Stimulated activated CD4-positive, alpha-beta T cell treated with anti-CD3 and anti-CD28 coated beads, Interleukin-4, amount 100 ng/mL, for 1 hour (primary cell): Measurements from ENCODE around the gene TRDMT1.
A peak's percentile ranks its signal among the peaks of the same experiment; 100 is the strongest.

Source experiments
- DNase-seq: peaks from one replicate; pipeline ENCODE4 v3.0.0-alpha.2; 2020

The TRDMT1 gene

GRCh38 chr10:17200912-17201793, at the start of gene TRDMT1:
TSS of gene TRDMT1 (minus strand) at chr10:17201672. CDS start at chr10:17201634, 38 bp downstream.
- DNase-seq: peak; percentile 80

- no peak for DNase-seq
These were observed 49.3 kb upstream of the TRDMT1 start for GRCh38 chr10:17250736-17251135.

GRCh38 chr10:17249820-17250219, 48.3 kb upstream of the TRDMT1 start:
- no peak for DNase-seq

- no peak for DNase-seq
These were observed 47.5 kb upstream of the TRDMT1 start for GRCh38 chr10:17248964-17249363.

GRCh38 chr10:17247210-17247609, 45.7 kb upstream of the TRDMT1 start:
- no peak for DNase-seq

GRCh38 chr10:17244700-17245365, 43.4 kb upstream of the TRDMT1 start:
- no peak for DNase-seq

- DNase-seq: no peak
These were observed 40.3 kb upstream of the TRDMT1 start for GRCh38 chr10:17241611-17242333.

GRCh38 chr10:17240616-17241015, 39.1 kb upstream of the TRDMT1 start:
- DNase-seq: no peak

- DNase-seq: no peak
These were observed 38.6 kb upstream of the TRDMT1 start for GRCh38 chr10:17240096-17240495.

- no peak for DNase-seq
These were observed 38.0 kb upstream of the TRDMT1 start for GRCh38 chr10:17239345-17240085.

- no peak for DNase-seq
These were observed 37.2 kb upstream of the TRDMT1 start for GRCh38 chr10:17238445-17239291.

- DNase-seq: no peak
These were observed 36.5 kb upstream of the TRDMT1 start for GRCh38 chr10:17237915-17238444.

- no peak for DNase-seq
These were observed 35.7 kb upstream of the TRDMT1 start for GRCh38 chr10:17237149-17237527.

GRCh38 chr10:17236468-17237148, 35.1 kb upstream of the TRDMT1 start:
- DNase-seq: no peak

- DNase-seq: no peak
These were observed 33.7 kb upstream of the TRDMT1 start for GRCh38 chr10:17235136-17235535.

GRCh38 chr10:17234431-17234945, 33.0 kb upstream of the TRDMT1 start:
- no peak for DNase-seq

GRCh38 chr10:17233286-17233991, 32.0 kb upstream of the TRDMT1 start:
- DNase-seq: no peak

GRCh38 chr10:17232276-17232960, 30.9 kb upstream of the TRDMT1 start:
- no peak for DNase-seq

- DNase-seq: no peak
These were observed 30.3 kb upstream of the TRDMT1 start for GRCh38 chr10:17231788-17232187.
